Esophagus squamous epithelium (tissue), 4 donors: Measurements from ENCODE around the gene LPXN.

Experiments used
- CTCF ChIP-seq, 6 experiments: fragments of 450-650 bp in 4 of 6; fragments of 200-600 bp in 2 of 6; sonication (generic) in 2 of 6; IDR thresholded peaks; one replicate each; pipeline ENCODE4 v1.5.1; 2016 to 2019; ENCODE audit warnings: antibody characterized with exemption in 6 of 6, mild to moderate bottlenecking in 4 of 6, moderate library complexity in 4 of 6
- POLR2A ChIP-seq, 4 donors: fragments of 450-650 bp; IDR thresholded peaks; one replicate each; pipeline ENCODE4 v1.6.1; 2017; ENCODE audit warnings: antibody characterized with exemption in 4 of 4, mild to moderate bottlenecking in 4 of 4, moderate library complexity in 3 of 4

DNA sequence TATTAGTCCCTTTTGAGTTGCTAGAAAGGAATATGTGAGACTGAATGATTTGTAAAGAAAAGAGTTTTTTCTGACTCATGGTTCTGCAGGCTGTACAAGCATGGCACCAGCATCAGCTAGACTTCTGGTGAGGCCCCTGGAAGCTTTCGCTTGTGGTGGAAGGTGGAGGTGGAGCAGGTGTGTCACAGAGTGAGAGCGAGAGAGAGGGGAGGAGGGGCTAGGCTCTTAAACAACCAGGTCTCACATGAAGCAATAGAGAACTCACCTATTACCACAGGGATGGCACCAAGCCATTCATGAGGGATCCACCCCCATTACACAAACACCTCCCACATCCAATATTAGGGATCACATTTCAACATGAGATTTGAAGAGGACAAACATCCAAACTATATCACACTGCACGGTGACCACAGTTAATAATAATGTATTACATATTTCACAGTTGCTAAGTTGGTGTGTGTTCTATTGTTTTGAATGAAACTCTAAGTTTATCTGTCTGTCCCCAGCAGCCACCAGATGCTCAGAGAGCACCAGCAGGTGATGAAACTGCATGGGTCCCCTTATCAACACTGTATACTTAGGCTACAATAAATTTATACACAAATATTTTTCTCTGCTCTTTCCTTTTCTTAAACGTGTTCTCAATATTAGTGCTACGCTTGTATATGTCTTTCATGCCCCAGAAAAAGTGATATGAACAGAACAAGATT, 17.3 kb upstream of the LPXN start:
- TF ChIP-seq POLR2A (IDR thresholded peaks at IDR 0.05), result no peak
- TF ChIP-seq CTCF (IDR thresholded peaks at IDR 0.05), result no peak
